ENCODE measurements around the gene SNX30.
"Not testable (repeated sequence)": the region's sequence is repeated elsewhere in the genome, so short reads cannot be mapped to it uniquely, and the experiment has no call there.

SNX30 gene, protein sequence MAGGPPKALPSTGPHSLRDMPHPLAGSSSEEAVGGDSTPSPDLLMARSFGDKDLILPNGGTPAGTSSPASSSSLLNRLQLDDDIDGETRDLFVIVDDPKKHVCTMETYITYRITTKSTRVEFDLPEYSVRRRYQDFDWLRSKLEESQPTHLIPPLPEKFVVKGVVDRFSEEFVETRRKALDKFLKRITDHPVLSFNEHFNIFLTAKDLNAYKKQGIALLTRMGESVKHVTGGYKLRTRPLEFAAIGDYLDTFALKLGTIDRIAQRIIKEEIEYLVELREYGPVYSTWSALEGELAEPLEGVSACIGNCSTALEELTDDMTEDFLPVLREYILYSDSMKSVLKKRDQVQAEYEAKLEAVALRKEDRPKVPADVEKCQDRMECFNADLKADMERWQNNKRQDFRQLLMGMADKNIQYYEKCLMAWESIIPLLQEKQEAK

DNA sequence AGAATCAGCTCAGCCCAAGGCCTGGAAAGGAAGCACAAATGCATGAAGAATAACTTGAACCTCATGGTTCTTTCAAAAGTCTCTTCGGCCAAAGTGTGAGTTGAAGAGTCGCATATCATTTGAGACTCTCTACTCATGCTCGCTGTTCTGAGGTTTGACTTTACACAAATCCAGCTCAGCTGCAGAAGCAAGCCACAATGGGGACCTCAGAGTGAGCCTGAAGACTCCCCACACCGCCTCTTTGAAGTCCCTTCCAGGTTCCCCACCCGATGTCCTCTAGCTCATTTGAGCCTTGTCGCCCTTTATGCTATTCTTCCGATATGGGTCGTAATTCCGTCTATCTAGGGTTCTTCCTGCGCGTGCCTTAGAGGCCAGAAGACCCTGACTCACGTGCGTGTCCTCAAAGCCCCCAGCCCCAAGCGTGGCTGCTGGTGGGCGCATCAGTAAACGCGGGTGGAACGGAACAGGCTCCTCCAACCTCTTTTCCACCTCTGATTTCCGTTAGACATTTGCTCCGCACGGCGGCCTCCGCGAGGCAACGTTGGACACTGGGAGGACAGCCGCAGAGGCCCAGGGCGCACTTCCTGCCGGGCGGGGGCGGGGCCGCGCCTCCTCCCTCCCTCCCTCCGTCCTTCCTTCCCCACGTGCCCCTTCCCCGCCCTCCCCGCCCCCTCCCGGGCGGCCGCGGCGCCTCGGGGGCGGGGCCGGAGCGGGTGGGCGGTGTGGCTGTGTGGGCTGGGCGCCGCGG is at the start of gene SNX30:
Gene SNX30, plus strand, starts transcription at position 745 of the 748 bp plus-strand sequence. CDS start 242 bp downstream, outside the sequence.
- peak; percentile 34 for DNase-seq (ENCODE audit: low read depth, low spot score)

DNA sequence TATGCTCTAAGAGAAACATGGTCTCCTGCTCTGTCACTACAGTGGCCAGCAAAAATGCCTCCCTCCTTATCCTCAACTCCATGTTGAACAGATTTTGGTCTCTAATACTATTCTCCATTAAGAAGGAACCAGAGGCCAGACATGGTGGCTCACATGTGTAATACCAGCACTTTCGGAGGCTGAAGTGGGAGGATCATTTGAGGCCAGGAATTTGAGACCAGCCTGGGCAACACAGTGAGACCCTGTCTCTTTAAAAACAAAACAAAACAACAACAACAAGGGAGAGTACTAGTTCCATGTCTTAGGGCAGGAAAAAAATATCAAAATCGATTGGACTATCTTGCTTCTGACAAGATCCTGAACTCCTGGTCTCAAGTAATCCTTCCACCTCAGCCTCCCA is 47.3 kb upstream of the SNX30 start:
- no peak for DNase-seq (ENCODE audit: low read depth, low spot score)

- DNase-seq (ENCODE audit: low read depth, low spot score): no peak
Observed at GRCh38 chr9:112705768-112706427, 44.7 kb upstream of the SNX30 start.

DNA sequence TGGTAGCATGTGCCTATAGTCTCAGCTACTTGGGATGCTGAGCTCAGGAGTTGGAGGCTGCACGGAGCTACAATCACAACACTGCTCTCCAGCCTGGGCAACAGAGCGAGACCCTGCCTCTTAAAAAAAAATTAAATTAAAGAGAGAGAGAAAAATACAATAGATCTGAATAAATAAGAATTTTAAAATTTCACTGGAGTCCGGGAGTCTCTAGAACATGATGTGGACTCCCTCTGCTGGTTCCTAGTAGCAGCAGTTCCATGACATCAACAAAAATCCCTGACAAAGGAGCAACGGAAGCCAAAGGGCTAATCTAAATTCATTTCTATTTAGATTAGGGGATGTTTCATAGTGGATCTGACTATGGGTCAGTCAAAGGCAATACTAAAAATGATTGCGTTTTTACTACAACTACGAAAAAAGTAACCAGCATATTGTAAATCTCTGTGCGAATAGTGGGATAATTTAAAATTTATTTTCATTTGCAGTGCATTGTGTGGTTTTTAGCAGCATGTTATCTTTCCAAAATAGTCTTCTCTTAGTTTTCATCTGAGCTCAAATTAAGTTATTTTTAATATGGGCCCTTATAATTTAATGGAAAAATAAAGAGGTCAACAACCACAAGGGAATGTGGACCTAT is 39.4 kb upstream of the SNX30 start:
- DNase-seq (ENCODE audit: low read depth, low spot score): no peak

DNA sequence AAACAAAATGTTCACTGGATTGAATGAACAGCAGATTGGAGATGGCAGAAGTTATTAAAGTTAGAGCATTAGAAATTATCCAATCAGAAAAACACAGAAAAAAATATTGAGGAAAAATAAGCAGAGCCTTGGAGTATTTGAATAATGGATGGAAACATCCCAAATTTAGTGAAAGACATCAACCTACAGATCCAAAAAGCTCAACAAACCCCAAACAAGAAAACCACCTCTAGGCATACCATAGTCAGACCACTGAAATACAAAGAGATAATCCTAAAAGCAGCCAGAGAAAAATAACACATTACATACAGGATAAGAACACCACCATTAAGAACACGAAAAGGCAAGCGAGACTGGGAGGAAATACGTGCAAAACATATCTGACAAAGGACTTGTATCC is 37.9 kb upstream of the SNX30 start:
- DNase-seq (ENCODE audit: low read depth, low spot score): no peak

DNA sequence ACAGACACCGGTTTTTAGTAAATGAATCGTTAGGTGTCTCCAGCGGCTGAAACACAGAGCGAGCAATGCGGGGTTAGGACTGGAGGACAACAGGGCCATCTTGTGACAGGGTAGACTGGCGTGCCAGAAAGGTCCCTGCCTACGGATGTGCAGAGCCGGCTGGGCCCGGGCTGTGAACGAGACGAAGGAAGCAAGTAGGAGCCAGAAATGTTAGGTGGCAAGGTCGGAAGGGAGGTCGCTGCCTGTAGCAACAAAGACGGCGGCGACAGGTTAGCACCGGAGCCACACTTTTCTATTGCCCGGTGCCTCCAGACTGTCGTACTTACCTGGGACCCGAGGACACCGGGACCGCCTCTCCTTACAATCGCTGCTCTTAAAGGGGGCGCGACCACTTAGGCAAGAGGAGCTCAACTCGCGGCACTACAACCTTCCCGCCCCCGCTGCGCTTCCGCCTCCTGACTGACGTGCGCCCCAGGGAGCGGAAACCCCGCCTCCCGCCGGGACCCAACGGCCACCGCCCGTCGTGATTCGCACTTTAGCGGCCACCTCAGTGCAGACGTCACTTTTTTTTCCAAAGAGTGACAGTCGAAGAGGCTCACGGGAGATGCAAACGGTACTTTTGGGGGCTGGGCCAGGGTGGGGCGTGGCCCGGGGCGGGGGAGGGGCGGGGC is 32.8 kb upstream of the SNX30 start, which contains the start of gene INIP:
Gene INIP, minus strand, starts transcription at position 457 of the 671 bp plus-strand sequence. CDS start 1,632 bp downstream, outside the sequence.
- DNase-seq (ENCODE audit: low read depth, low spot score): peak; percentile 72

GRCh38 chr9:112719241-112719691 is 31.3 kb upstream of the SNX30 start:
- no peak for DNase-seq (ENCODE audit: low read depth, low spot score)

- DNase-seq (ENCODE audit: low read depth, low spot score): no peak
Observed at GRCh38 chr9:112719696-112720095, 30.9 kb upstream of the SNX30 start.

GRCh38 chr9:112720113-112720780 is 30.3 kb upstream of the SNX30 start:
- DNase-seq (ENCODE audit: low read depth, low spot score): no peak

DNA sequence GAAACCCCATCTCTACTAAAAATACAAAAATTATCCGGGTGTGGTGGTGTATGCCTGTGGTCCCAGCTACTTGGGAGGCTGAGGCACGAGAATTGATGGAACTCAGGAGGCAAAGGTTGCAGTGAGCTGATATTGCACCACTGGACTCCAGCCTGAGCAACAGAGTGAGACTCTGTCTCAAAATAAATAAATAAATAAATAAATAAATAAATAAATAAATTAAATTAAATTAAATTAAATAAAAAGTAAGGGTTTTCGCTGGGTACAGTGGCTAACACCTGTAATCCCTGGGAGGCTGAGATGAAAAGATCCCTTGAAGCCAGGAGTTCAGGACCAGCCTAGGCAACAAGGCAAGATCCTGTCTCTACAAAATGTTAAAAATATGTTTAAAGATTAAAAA is 27.8 kb upstream of the SNX30 start:
- not testable (repeated sequence) for DNase-seq (ENCODE audit: low read depth, low spot score)

DNA sequence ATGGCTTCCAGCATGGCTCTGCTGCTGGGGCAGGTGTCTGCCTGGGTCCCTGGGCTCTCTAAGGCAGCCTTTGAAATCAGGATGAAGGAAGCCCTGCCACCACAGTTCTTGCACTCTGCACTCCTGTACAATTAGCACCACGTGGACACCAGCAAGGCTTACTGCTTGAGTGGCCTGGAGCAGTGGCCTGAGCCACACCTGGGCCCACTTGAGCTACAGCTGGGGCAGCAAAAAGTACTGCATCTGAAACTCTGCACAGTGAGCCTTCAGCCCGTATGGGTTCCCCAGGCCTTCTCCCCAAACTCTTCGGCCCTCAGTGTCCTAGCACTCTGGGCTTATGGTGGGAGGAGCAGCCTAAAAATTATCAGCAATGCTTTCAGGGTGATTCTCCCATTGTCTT is 24.6 kb upstream of the SNX30 start:
- no peak for DNase-seq (ENCODE audit: low read depth, low spot score)

- no peak for DNase-seq (ENCODE audit: low read depth, low spot score)
Observed at GRCh38 chr9:112726428-112726827, 24.1 kb upstream of the SNX30 start.

DNA sequence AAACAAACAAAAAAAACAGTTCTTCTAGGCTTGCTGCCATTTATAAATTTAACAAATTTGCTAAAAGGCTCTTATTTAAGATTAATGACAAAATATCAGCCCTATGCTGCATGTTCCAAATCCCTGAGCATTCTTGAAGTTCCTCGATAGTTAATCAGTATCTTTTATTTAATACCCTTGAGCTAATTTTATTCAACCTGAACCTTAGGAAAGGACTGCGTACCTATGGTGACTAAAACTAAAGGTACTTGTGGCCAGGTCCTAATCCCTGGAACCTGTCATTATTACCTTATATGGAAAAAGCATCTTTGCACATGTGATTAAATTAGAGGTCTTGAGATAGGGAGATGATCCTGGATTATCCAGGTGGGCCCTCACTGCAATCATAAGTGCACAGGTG is 22.2 kb upstream of the SNX30 start:
- no peak for DNase-seq (ENCODE audit: low read depth, low spot score)

DNA sequence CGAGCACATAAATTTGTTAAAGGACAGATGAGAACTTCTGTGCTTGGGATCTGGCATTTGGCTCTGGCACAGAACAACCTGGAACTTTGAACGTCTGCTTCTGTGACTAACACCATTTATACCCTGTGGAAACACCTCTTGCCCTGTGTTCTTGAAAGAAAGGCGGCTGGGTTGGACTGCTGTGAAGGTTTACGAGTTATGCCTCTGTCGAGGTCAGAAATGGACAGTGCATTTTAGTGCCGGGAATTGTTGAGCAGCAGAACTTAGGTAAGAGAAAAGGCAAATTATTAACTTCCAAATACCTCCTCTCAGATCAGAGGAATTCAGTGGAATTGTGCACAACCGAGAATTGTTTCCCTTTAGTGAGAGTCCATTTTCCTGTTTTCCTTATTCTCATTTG is 18.6 kb upstream of the SNX30 start:
- no peak for DNase-seq (ENCODE audit: low read depth, low spot score)

DNA sequence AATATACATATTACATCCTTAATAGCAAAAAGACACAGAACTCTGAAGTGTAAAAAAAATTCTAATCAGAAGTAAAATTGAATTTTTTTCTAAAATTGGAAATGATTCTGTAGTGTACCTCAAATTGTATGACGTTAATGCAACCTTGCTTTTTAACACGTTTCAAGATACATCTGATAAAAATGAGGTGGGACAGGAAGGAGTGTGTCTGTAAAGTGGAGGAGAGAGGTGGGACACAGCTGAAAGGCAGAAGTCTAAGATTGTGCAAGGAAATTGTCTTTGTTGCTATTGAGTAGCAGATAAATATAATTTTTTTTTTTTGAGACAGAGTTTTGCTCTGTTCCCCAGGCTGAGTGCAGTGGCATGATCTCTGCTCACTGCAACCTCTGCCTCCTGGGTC is 15.7 kb upstream of the SNX30 start:
- DNase-seq (ENCODE audit: low read depth, low spot score): no peak

DNA sequence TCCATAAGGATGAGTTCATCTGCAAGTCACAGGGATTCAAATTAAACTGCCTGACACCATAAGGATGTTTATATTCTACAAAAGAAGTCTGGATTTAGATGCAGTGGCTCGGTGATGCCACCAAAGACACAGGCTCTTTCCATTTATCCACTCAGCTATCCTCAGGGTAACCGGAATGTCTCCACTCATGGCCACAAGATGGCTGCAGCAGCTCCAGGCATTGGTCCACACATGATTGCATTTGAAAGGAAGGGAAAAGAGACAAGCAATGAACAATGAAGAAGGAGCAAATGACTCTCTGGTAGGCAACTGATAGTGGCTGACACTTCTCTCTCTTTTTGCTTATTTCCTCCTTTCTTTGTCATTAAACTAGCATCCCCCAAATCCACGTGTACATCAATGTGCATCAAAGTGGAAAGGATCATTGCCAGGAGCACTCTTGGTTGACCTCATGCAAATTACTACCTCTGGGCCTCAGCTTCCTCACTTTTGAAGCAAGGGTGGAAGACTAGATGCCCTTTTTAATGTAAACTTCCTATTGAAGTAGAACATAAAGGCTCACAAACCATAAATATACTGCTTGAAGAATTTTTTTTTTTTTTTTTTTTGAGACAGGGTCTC is 7.2 kb upstream of the SNX30 start:
- DNase-seq (ENCODE audit: low read depth, low spot score): no peak

DNA sequence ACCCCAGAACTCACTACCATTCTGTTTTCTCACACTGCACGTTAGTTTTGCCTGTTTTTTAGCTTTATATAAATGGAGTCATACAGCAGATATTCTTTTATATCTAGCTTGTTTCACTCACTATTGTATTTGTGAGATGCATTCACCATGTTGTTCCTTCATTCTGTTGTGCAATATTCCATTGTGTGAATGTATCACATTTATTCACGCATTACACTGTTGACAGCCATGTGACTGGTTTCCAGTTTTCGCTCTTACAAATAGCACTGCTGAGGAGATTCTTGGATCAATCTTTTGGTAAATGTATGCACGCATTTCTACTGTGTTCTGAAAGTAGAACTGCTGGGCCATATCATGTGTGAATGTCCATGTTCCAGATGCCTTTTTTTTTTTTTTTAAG is 6.4 kb upstream of the SNX30 start:
- DNase-seq (ENCODE audit: low read depth, low spot score): no peak

- no peak for DNase-seq (ENCODE audit: low read depth, low spot score)
Observed at GRCh38 chr9:112747094-112747493, 3.5 kb upstream of the SNX30 start.

GRCh38 chr9:112750764-112751055 is 150 bp downstream of the SNX30 start:
- DNase-seq (ENCODE audit: low read depth, low spot score): no peak

- DNase-seq (ENCODE audit: low read depth, low spot score): peak; percentile 45
Observed at GRCh38 chr9:112751056-112751795, 666 bp downstream of the SNX30 start.

Measured in brain pericyte (primary cell).